Measurements from ENCODE around the gene SLC2A5. TPM values are rescaled to one million over a fixed set of nuclear protein-coding genes. Genes with fewer than 3 reads are reported as not detected.

Gene SLC2A5
- total and polyA plus RNA-seq, 9 of the 15 experiments (the other 6 are each of a cell fraction or from before 2014, with no cell fraction given): 0.08 TPM; not detected in 8

DNA sequence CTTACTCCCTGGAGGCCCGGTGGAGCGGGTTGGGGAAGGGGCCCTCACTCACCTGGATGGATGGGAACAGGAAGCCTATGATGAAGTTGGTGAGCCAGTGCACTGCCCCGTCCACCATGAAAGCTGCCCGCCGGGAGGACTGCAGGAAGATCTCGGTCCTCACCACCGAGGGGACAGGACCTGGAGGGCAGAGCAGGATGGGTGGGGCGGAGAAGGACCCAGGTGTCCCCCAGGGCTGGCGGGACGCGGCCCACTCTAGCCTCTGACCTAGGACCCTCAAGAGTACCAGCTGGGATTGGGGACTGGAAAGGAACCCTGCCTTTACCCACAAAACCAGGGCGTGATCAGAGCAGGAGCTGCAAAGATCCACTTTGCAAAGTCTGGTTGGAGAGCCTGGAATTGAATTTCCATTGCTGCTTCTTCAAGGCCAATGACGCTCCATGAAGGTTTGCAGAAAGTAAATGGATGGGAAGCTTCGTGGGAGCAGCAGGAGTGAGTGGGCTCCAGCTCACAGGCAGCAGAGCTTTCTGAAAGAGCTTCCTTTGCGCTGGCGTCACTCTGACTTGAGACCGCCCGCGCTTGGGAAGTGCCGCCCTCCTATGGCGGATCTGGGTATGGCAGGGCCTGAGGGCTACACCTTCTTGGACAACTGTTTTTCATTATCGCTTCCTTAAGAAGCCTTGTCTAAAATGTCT lies 64.6 kb downstream of the SLC2A5 start:
- Histone ChIP-seq H3K36me3 (ENCODE audit: control insufficient read depth, insufficient read depth, low read length) (no peaks in the 10 kb centered on the region), H3K4me1 (replicated peaks in 1 of 2; ENCODE audit: control insufficient read depth in 2 of 2, insufficient read depth in 2 of 2, low read length in 2 of 2) (peaks cover 0 to 6% of the 10 kb centered on the region in 2 experiments; a peak in 2 of 5 replicates), H3K9me1 (ENCODE audit: control insufficient read depth, insufficient read depth, low read length) (no peaks in the 10 kb centered on the region), H2AFZ (ENCODE audit: low read depth, low read length) (0 out of 2 replicates have a peak overlapping the region, but pooled peaks have one; percentile 10), H3K4me2 (ENCODE audit: insufficient read depth, low read length) (no peak overlapping the region), H3K9me3 (replicated peaks; ENCODE audit: control insufficient read depth, insufficient read depth, low read depth, low read length) (no peaks in the 10 kb centered on the region), H3K79me2 (ENCODE audit: control insufficient read depth, insufficient read depth, low read length) (no peaks in the 10 kb centered on the region), H3K27me3 (ENCODE audit: control insufficient read depth in 2 of 2, insufficient read depth in 2 of 2, low read length in 2 of 2) (peaks cover 46 to 79% of the 10 kb centered on the region in 2 experiments), H4K20me1 (replicated peaks; ENCODE audit: control insufficient read depth, insufficient read depth, low read length) (peaks cover 9% of the 10 kb centered on the region), H3K27ac (ENCODE audit: extremely low read depth, low read depth, low read length) (no peak overlapping the region), H3K4me3 (no peak overlapping the region), H3K9ac (ENCODE audit: insufficient read depth in 1 of 2, low read depth in 2 of 2, low read length in 2 of 2) (peak overlapping the region in 1 of 2 experiments; percentile 18; a peak in 2 of 4 replicates)
- in situ Hi-C loops (cut with MboI) (no loop called here), intact Hi-C loops (cut with micrococcal nuclease) (loop anchor here (1.0 to 5.0 kb wide), 2 partner anchors 87 to 192 kb away; no protein-coding TSS in a partner anchor)
- ChIA-PET CTCF (ENCODE audit: low intra/inter-chr PET ratio) (interaction anchor here (0.6 to 2.3 kb wide), 8 partner anchors 9 to 759 kb away, joined by 3 to 20 read pairs (median 6); no protein-coding TSS in a partner anchor), POLR2A (interaction anchor here (0.6 to 1.3 kb wide), 15 partner anchors 9 to 601 kb away, joined by 3 to 9 read pairs (median 3); no protein-coding TSS in a partner anchor)
- peak; percentile 94 for FAIRE-seq
- DNase-seq (ENCODE audit: extremely low read depth in 1 of 4, low spot score in 3 of 4): peak; percentile 86 to 91 (median 90)
- WGBS (ENCODE audit: insufficient coverage, low coverage, missing lambda C conversion rate): 11% methylated on average over 22 of the region's 22 CpGs
- ATAC-seq: peak; percentile 96
- BruUV-seq (replicated peaks): no TSS peak
- TF ChIP-seq DIDO1 (tag; IDR thresholded peaks at IDR 0.05; ENCODE audit: low read depth) (no peak), ZNF124 (CRISPR knock-in tag; IDR thresholded peaks at IDR 0.05) (no peak), HDAC6 (IDR thresholded peaks at IDR 0.05; ENCODE audit: low read depth, low read length) (no peak), STAT5A (IDR thresholded peaks at IDR 0.05; ENCODE audit: borderline replicate concordance, low read length) (no peak), ZBED1 (IDR thresholded peaks at IDR 0.05) (no peak), CREB1 (IDR thresholded peaks at IDR 0.05) (no peak), CREB1 (CRISPR knock-in tag; IDR thresholded peaks at IDR 0.05) (0 out of 2 replicates have a peak, but pooled peaks have one; percentile 25), LEF1 (IDR thresholded peaks at IDR 0.05) (no peak)
- TF ChIP-seq, protein P1, sequence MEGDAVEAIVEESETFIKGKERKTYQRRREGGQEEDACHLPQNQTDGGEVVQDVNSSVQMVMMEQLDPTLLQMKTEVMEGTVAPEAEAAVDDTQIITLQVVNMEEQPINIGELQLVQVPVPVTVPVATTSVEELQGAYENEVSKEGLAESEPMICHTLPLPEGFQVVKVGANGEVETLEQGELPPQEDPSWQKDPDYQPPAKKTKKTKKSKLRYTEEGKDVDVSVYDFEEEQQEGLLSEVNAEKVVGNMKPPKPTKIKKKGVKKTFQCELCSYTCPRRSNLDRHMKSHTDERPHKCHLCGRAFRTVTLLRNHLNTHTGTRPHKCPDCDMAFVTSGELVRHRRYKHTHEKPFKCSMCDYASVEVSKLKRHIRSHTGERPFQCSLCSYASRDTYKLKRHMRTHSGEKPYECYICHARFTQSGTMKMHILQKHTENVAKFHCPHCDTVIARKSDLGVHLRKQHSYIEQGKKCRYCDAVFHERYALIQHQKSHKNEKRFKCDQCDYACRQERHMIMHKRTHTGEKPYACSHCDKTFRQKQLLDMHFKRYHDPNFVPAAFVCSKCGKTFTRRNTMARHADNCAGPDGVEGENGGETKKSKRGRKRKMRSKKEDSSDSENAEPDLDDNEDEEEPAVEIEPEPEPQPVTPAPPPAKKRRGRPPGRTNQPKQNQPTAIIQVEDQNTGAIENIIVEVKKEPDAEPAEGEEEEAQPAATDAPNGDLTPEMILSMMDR (IDR thresholded peaks at IDR 0.05 in 2 of 3, conservative IDR thresholded peaks at IDR 0.05 in 1 of 3; ENCODE audit: insufficient read depth in 2 of 3, low read depth in 1 of 3, low read length in 3 of 3): peak; percentile 93 to 98 (median 98)
- TF ChIP-seq, protein P2, sequence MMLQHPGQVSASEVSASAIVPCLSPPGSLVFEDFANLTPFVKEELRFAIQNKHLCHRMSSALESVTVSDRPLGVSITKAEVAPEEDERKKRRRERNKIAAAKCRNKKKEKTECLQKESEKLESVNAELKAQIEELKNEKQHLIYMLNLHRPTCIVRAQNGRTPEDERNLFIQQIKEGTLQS (IDR thresholded peaks at IDR 0.05): no peak
- TF ChIP-seq, protein P2 (CRISPR knock-in tag; conservative IDR thresholded peaks at IDR 0.05): peak; percentile 43; the same call in 1 of the 2 replicates
- TF ChIP-seq, protein P3, sequence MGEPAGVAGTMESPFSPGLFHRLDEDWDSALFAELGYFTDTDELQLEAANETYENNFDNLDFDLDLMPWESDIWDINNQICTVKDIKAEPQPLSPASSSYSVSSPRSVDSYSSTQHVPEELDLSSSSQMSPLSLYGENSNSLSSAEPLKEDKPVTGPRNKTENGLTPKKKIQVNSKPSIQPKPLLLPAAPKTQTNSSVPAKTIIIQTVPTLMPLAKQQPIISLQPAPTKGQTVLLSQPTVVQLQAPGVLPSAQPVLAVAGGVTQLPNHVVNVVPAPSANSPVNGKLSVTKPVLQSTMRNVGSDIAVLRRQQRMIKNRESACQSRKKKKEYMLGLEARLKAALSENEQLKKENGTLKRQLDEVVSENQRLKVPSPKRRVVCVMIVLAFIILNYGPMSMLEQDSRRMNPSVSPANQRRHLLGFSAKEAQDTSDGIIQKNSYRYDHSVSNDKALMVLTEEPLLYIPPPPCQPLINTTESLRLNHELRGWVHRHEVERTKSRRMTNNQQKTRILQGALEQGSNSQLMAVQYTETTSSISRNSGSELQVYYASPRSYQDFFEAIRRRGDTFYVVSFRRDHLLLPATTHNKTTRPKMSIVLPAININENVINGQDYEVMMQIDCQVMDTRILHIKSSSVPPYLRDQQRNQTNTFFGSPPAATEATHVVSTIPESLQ (CRISPR knock-in tag; IDR thresholded peaks at IDR 0.05): no peak
- TF ChIP-seq, protein P4, sequence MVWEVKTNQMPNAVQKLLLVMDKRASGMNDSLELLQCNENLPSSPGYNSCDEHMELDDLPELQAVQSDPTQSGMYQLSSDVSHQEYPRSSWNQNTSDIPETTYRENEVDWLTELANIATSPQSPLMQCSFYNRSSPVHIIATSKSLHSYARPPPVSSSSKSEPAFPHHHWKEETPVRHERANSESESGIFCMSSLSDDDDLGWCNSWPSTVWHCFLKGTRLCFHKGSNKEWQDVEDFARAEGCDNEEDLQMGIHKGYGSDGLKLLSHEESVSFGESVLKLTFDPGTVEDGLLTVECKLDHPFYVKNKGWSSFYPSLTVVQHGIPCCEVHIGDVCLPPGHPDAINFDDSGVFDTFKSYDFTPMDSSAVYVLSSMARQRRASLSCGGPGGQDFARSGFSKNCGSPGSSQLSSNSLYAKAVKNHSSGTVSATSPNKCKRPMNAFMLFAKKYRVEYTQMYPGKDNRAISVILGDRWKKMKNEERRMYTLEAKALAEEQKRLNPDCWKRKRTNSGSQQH (CRISPR knock-in tag; IDR thresholded peaks at IDR 0.05): no peak
- TF ChIP-seq, protein P5, sequence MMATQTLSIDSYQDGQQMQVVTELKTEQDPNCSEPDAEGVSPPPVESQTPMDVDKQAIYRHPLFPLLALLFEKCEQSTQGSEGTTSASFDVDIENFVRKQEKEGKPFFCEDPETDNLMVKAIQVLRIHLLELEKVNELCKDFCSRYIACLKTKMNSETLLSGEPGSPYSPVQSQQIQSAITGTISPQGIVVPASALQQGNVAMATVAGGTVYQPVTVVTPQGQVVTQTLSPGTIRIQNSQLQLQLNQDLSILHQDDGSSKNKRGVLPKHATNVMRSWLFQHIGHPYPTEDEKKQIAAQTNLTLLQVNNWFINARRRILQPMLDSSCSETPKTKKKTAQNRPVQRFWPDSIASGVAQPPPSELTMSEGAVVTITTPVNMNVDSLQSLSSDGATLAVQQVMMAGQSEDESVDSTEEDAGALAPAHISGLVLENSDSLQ (IDR thresholded peaks at IDR 0.05): 0 out of 2 replicates have a peak, but pooled peaks have one; percentile 15
